DND-41 (cell line): Measurements from ENCODE around the gene PTPRN2.

Source experiments
- ATAC-seq: fragments of 200-7000 bp; cut with Tn5 transposase; 3 replicates; pipeline ENCODE4 v1.9.1; 2021; ENCODE audit warnings: low read depth; ENCODE audit not compliant: insufficient read depth
- DNase-seq: peaks from one replicate; pipeline ENCODE4 v3.0.0-alpha.2; 2020
- H2AFZ ChIP-seq: 2 replicates; pipeline ENCODE4 v1.6.0; 2012; ENCODE audit warnings: low read depth, low read length
- H3K27ac ChIP-seq: 2 replicates; pipeline ENCODE4 v1.5.1; 2012; ENCODE audit warnings: low read length, inconsistent platforms
- H3K27me3 ChIP-seq: fragments of 200-600 bp; sonication (generic); 2 replicates; pipeline ENCODE4 v1.6.0; 2012; ENCODE audit warnings: low read length, mild to moderate bottlenecking, inconsistent platforms; ENCODE audit not compliant: insufficient read depth, poor library complexity
- H3K36me3 ChIP-seq: 2 replicates; pipeline ENCODE4 v1.5.1; 2012; ENCODE audit warnings: low read length, inconsistent platforms; ENCODE audit not compliant: insufficient read depth
- H3K4me1 ChIP-seq: 2 replicates; pipeline ENCODE4 v1.5.1; 2012; ENCODE audit warnings: mild to moderate bottlenecking, low read length; ENCODE audit not compliant: insufficient read depth
- H3K4me2 ChIP-seq: 2 replicates; pipeline ENCODE4 v1.6.0; 2012; ENCODE audit warnings: mild to moderate bottlenecking, moderate library complexity, low read length, inconsistent platforms; ENCODE audit not compliant: insufficient read depth
- H3K4me3 ChIP-seq, 2 experiments: fragments of 200-600 bp in 1 of 2; shearing (Covaris generic) in 1 of 2; 2 replicates each; pipeline ENCODE4 v1.5.1; 2012 to 2016; ENCODE audit warnings: inconsistent platforms in 2 of 2, low read length in 2 of 2, mild to moderate bottlenecking in 2 of 2, low read depth in 1 of 2, moderate library complexity in 1 of 2
- H3K79me2 ChIP-seq: 2 replicates; pipeline ENCODE4 v1.6.0; 2012; ENCODE audit warnings: low read length, inconsistent platforms; ENCODE audit not compliant: insufficient read depth
- H3K9ac ChIP-seq: 2 replicates; pipeline ENCODE4 v1.6.0; 2012; ENCODE audit warnings: low read depth, mild to moderate bottlenecking, inconsistent platforms, low read length, moderate library complexity
- H3K9me3 ChIP-seq: 2 replicates; pipeline ENCODE4 v1.5.1; 2012; ENCODE audit warnings: low read length, moderate library complexity, mild to moderate bottlenecking, inconsistent platforms; ENCODE audit not compliant: insufficient read depth, severe bottlenecking
- H4K20me1 ChIP-seq: 2 replicates; pipeline ENCODE4 v1.6.0; 2012; ENCODE audit warnings: low read length; ENCODE audit not compliant: insufficient read depth
- EZH2 ChIP-seq: IDR thresholded peaks from 3 replicates; pipeline ENCODE4 v1.6.1; 2012; ENCODE audit warnings: borderline replicate concordance, low read depth, mild to moderate bottlenecking, moderate library complexity, low read length, inconsistent platforms; ENCODE audit not compliant: severe bottlenecking
- TF ChIP-seq, protein P1 (sequence below): IDR thresholded peaks from 2 replicates; pipeline ENCODE4 v1.5.1; 2012; ENCODE audit warnings: borderline replicate concordance, low read length, moderate library complexity, mild to moderate bottlenecking; ENCODE audit not compliant: poor library complexity, severe bottlenecking; ENCODE audit errors: extremely low read depth

The PTPRN2 gene

DNA sequence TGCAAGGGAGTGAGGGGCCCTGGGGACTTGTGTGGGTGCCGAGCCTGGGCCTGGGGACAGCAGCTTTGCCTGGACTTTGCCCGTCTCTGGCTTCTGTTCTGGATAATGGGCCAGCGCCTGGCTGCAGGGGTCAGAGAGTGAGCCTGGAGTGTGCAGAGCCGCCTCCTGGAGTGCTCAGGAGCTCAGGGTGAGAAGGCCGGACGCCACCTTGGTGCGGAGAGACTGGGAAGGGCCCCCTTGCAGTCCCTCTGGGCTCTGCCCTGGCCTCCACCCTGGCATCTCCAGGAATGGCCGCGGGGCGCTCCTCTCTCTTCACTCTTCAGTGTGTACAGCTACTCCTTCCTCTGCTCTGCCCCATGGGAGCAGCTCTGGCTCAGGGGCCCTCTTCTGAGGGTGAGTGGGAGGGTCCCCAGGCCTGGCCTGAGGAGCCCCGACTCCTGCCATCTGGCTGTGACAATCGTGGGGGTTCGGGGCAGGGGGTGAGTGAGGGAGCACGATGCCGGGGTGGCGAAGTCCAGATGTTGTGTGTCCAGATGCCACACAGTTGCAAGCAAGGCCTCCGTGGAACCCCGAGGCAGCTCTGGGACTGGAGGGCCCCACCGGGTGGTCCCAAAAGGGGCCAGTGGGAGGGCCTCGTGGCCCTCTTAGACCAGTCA is 1063.7 kb downstream of the PTPRN2 start:
- Histone ChIP-seq H3K36me3 (no peaks in the 10 kb centered on the region), H3K4me2 (no peak overlapping the region), H3K27ac (no peak overlapping the region), H3K4me3 (no peak overlapping the region), H3K9ac (no peak overlapping the region), H3K9me3 (no peaks in the 10 kb centered on the region), H3K27me3 (no peaks in the 10 kb centered on the region), H3K4me1 (no peaks in the 10 kb centered on the region), H3K79me2 (no peaks in the 10 kb centered on the region), H4K20me1 (no peaks in the 10 kb centered on the region), H2AFZ (no peak overlapping the region)
- TF ChIP-seq EZH2, result no peak
- TF ChIP-seq, protein P1, sequence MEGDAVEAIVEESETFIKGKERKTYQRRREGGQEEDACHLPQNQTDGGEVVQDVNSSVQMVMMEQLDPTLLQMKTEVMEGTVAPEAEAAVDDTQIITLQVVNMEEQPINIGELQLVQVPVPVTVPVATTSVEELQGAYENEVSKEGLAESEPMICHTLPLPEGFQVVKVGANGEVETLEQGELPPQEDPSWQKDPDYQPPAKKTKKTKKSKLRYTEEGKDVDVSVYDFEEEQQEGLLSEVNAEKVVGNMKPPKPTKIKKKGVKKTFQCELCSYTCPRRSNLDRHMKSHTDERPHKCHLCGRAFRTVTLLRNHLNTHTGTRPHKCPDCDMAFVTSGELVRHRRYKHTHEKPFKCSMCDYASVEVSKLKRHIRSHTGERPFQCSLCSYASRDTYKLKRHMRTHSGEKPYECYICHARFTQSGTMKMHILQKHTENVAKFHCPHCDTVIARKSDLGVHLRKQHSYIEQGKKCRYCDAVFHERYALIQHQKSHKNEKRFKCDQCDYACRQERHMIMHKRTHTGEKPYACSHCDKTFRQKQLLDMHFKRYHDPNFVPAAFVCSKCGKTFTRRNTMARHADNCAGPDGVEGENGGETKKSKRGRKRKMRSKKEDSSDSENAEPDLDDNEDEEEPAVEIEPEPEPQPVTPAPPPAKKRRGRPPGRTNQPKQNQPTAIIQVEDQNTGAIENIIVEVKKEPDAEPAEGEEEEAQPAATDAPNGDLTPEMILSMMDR, result no peak
- ATAC-seq (no peak), DNase-seq (peak; percentile 2)

DNA sequence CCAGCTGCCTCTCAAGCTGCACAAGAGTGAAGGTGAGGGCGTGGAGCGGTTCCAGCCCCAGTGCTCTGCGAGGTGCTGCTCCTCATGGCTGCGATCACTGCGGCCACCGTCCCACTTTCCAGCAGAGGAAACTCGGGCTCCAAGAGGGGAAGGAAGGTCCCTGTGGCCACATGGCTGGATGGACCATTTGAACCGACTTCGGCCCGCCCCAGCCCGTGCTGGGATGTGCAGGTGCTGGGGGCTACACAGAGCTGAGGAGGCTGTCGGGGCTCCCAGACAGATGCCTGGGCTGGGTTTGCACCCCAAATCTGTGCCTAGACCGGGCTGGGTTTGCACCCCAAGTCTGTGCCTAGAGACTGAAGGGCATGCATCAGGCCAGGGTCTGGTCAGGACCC is 1064.3 kb downstream of the PTPRN2 start:
- DNase-seq, result peak; percentile 2
- TF ChIP-seq, protein P1, result no peak
- TF ChIP-seq EZH2, result no peak
- H3K36me3 ChIP-seq, result no peaks in the 10 kb centered on the region

DNA sequence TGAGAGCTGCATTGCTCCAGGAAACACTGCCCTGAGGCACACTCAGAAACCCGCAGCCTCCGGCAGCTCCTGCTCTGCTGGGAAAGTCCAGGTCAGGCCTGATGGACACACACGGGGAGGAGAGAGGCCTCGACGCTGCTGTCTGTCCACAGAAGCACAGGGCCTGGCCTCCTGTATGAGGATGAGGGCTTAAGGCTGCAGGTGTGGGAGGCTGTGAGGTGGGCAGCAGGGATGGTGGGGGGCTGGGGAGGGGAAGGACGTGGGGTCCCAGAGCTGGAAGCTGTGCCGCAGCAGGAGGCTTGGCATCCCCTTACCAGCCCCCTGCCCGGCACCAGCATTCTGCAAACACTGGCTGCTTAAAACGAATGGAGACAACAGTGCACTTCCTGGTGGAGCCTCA is 1064.7 kb downstream of the PTPRN2 start:
- DNase-seq, result no peak
- Histone ChIP-seq H3K36me3 (no peaks in the 10 kb centered on the region), H3K79me2 (no peaks in the 10 kb centered on the region), H3K9ac (no peak overlapping the region), H3K4me2 (no peak overlapping the region), H3K4me3 (no peak overlapping the region), H4K20me1 (no peaks in the 10 kb centered on the region), H3K27me3 (no peaks in the 10 kb centered on the region), H3K4me1 (no peaks in the 10 kb centered on the region), H2AFZ (no peak overlapping the region), H3K9me3 (no peaks in the 10 kb centered on the region), H3K27ac (no peak overlapping the region)
- no peak for ATAC-seq
- TF ChIP-seq EZH2, result no peak
- TF ChIP-seq, protein P1, result no peak

More for the DNA sequence above, 1064.3 kb downstream of the PTPRN2 start:
- H3K27me3 ChIP-seq, result no peaks in the 10 kb centered on the region
- no peaks in the 10 kb centered on the region for H3K79me2 ChIP-seq
- H3K4me2 ChIP-seq, result no peak overlapping the region
- no peaks in the 10 kb centered on the region for H4K20me1 ChIP-seq
- no peak overlapping the region for H3K4me3 ChIP-seq
- no peaks in the 10 kb centered on the region for H3K9me3 ChIP-seq
- no peak overlapping the region for H3K9ac ChIP-seq
- H2AFZ ChIP-seq, result no peak overlapping the region
- no peak overlapping the region for H3K27ac ChIP-seq
- no peak for ATAC-seq
- H3K4me1 ChIP-seq, result no peaks in the 10 kb centered on the region
